Uterus (tissue), 2 donors: ENCODE measurements around the gene C19orf67.

Source experiments
- POLR2A ChIP-seq, 2 donors: fragments of 450-650 bp; IDR thresholded peaks; one replicate each; pipeline ENCODE4 v1.6.1; 2016; ENCODE audit warnings: antibody characterized with exemption in 2 of 2, mild to moderate bottlenecking in 1 of 2, moderate library complexity in 1 of 2
- TF ChIP-seq, protein P1 (sequence below), 4 experiments: fragments of 200-600 bp in 2 of 4; fragments of 450-650 bp in 2 of 4; sonication (generic) in 2 of 4; IDR thresholded peaks; one replicate each; pipeline ENCODE4 v1.5.1; 2016 to 2019; ENCODE audit warnings: antibody characterized with exemption in 4 of 4, mild to moderate bottlenecking in 2 of 4, moderate library complexity in 1 of 4

DNA sequence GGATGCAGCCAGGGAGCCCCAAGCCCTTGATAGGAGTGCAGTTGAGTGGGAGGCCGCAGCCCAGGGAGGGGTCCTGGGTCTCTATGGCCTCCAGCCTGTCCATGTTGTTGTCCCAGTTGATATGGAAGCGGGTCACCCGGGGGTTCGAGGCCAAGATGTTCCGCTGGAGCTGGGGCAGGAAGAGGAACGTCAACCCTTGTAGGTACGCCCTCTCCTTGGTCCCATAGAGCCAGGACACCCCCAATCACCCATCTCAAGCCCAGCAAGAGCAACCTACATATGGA lies 34.9 kb upstream of the C19orf67 start:
- no peak for TF ChIP-seq POLR2A (IDR thresholded peaks at IDR 0.05)
- TF ChIP-seq, protein P1, sequence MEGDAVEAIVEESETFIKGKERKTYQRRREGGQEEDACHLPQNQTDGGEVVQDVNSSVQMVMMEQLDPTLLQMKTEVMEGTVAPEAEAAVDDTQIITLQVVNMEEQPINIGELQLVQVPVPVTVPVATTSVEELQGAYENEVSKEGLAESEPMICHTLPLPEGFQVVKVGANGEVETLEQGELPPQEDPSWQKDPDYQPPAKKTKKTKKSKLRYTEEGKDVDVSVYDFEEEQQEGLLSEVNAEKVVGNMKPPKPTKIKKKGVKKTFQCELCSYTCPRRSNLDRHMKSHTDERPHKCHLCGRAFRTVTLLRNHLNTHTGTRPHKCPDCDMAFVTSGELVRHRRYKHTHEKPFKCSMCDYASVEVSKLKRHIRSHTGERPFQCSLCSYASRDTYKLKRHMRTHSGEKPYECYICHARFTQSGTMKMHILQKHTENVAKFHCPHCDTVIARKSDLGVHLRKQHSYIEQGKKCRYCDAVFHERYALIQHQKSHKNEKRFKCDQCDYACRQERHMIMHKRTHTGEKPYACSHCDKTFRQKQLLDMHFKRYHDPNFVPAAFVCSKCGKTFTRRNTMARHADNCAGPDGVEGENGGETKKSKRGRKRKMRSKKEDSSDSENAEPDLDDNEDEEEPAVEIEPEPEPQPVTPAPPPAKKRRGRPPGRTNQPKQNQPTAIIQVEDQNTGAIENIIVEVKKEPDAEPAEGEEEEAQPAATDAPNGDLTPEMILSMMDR (IDR thresholded peaks at IDR 0.05) = no peak
